NCI-H1417 (cell line): ENCODE results near the gene NTN3.

Experiments used
- DNase-seq, 3 experiments: peaks; one replicate each; lab custom pipeline; 2025; lab: John Stamatoyannopoulos, UW

NTN3 gene

DNA sequence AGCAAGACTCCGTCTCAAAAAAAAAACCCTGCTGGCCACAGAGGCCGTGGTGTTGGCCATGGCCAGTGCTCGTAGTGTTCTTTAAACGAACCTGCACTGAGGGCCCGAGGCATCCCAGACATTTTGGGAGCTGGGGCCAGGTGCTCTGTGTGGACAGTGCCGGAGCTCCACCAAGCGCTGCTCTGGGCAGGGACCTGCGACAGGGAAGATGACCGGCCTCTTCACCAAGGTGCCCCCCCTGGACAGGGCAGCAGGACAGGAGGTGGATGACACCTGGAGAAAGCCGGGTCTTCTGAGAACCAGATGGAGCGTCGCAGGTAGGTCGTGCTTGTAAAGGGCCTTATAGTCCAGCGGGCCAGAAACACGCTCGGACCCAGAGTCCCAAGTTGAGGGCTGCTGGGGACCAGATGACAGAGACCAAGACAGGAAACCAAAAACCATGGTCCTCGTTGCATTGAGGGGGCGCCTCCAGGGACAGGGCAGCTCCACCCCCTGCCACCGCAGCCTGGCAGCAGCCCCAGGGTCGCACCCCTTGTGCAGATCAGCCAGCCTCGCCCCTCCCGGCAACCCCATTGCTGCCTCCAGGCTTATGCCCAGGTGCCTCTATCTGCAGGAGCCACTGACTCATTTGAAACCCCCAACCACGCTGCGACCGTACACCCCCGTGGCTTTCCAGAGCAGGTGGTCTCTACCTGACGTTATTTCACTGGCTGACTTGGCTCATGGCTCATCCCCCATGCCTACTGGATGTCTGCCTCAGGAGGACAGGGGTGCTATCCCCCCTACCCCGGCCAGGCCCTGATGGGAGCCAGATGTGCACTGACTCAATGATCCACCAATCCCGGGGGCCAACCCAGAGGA, 4.2 kb upstream of the NTN3 start:
- peak in 1 of 3 experiments; percentile 39 for DNase-seq

DNA sequence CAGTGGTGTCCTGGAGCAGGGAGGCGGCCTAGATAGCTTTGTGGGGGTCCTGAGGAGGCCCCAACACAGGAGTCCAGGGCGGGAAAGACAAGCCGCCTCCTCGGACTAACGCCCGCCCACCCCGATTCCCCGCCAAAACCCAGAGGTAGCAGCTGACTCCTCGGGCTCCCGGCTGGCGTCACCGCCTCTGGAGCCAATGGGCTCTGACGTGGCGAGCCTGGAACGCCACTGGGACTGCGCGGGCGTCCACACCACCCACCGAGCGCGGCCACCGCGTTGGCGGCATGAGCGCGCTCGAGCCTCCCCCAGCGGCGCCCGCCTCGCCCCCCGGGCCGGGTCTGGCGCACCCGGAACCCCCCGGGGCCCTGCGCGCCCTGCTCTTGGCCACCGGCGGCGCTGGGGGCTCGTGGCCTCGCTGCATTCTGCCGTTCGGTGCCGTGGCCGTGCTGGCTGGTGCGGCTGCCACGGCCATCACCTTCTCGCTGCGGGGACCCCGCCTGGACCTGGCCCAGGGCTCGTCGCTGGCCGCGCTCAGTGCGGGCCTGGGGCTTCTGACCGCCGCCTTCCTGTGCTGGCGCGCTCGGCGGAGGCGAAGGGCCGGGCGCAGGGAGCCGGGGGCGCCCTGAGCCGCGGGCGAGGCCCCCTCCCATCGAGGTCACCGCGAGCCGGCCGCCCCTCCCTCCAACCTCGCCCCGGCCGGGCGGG, 3.4 kb upstream of the NTN3 start:
- peak; percentile 91 to 96 (median 95) for DNase-seq

DNA sequence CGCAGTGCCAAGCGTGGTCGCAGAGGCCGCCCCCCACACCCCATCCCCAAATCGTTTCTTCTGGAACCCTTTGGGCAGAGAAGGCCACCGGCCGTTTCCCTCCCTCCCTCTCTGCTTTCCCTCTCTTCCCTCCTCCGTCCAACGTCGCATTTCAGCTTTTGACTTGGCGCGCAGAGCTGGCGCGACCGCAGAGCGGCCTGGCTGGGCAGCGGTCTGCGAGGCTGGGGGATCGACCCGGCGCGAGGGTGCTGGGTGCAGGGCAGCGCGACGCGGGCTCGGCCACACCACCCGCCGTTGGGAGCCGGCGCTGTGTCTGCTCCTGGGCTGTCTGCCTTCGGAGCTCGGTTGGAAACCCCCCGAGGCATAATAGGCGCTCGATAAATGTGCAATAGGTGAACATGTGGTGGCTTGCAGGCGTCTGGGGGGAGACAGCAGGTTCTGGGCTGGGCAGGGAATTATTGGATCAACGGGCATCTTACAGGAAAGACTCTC, 2.8 kb upstream of the NTN3 start:
- peak; percentile 91 to 97 (median 95) for DNase-seq

DNA sequence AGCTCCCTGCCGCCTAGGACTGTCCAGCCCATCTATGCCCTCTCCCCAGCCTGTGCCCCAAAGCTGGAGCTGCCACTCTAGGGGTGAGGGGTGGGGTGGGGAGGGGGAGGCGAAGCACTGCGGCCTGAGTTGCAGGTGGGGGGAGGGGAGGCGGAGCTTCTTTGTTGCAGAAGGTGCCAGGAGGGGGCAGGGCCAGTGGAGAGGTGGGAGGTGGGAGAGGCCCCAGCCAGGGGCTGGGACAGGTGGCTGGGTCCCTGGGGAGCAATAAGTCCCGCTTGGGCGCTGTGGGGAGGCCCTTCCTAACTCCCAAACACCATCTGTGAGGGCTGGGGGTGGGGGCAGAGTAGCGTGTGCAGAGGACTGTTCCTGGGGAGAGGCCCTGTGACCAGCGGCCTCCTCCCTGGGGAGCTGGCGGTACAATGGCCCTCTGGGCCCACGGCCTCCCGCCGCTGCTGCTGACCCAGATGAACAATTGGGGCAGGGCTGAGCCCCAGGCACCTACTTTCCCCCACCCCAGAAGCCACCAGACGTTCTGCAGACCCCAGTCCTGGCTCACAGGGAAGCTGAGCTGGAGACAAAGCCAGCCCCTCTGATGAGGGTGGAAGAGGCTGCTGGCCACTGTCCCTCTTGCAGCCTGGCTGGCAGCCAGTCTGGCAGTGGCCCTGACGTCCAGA, 2.2 kb upstream of the NTN3 start:
- DNase-seq = peak; percentile 95 to 97 (median 97)

DNA sequence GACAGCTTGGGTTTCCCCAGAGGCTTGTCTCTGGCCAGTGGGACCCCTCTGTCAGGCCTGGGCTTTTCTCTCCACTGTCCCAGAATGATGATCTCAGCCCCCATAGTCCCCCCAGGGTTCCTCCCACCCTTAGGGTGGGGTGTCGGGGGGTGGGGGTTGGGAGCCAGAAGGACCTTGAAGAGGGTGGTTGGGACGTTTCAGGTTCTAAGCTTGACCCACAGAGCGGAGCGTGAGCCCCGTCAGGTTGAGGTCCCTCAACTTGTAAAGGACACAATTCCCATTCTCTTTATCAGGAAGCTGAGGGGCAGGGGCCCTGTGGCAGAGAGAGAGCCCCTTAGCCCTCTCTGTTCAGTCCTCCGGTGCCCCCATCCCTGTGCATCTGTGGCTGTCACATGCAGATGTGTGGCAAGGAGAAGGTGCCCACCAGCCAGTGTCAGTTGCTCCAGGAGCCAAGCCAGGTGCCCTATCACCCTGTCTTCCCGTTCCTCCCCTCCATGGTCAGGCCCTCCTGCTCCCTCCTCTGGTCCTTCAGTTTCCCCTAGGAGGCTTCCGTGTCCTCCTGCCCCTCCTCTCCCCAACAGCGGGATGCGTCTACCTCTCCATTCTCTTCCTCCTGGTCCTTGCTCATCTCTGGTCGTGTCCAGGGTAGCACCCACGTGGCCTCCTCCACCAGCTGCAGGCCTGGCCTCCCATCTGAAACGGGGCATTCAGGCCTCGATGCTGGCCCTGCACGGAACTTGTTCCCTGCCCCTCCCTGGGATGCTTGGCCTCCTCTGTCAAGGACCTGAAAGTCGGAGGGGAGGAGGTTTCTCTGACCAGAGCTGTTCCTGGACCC, 1.5 kb upstream of the NTN3 start:
- DNase-seq = peak in 2 of 3 experiments; percentile 54 to 60

DNA sequence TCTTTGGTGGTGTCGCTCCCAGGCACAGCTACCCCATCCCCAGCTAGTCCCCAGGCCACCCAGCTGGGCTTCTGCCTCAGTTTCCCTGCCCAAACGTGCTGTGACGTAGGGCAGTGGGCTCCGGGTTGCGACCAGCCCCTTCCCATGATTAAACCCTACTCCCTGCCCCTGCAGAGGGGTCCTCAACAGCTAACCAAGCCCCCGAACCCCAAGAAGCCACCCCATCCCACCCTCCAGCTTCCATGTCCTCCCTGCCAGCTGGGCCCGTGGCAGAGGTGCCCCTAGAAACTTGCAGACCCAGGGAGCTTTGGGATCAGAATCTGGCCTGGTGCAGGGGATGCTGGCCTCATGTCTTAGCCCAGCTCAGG, 879 bp upstream of the NTN3 start:
- no peak for DNase-seq

DNA sequence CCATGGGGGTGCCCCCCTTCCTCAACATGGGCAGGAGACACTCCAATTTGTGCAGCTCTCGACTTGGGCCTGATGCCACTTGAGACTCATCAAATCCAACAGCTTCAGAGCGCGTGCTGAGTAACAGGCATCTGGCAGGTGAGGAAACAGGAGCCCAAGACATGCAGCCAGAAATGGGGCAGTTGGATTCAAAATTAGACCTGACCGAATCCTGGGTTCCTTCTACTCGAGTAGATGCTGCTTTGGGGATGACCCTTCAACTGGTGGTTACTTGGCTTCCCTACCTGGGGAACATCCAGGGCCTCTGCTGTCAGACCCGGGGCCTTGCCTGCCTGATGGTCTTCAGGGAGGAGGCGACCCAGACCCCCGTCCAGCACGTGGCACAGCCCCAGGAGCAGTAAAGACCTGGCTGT, 488 bp upstream of the NTN3 start:
- peak; percentile 59 to 97 (median 79) for DNase-seq

DNA sequence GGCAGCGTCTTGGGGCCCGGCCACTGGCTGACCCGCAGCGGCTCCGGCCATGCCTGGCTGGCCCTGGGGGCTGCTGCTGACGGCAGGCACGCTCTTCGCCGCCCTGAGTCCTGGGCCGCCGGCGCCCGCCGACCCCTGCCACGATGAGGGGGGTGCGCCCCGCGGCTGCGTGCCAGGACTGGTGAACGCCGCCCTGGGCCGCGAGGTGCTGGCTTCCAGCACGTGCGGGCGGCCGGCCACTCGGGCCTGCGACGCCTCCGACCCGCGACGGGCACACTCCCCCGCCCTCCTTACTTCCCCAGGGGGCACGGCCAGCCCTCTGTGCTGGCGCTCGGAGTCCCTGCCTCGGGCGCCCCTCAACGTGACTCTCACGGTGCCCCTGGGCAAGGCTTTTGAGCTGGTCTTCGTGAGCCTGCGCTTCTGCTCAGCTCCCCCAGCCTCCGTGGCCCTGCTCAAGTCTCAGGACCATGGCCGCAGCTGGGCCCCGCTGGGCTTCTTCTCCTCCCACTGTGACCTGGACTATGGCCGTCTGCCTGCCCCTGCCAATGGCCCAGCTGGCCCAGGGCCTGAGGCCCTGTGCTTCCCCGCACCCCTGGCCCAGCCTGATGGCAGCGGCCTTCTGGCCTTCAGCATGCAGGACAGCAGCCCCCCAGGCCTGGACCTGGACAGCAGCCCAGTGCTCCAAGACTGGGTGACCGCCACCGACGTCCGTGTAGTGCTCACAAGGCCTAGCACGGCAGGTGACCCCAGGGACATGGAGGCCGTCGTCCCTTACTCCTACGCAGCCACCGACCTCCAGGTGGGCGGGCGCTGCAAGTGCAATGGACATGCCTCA, 773 bp downstream of the NTN3 start:
- peak in 2 of 3 experiments; percentile 64 to 66 for DNase-seq

DNA sequence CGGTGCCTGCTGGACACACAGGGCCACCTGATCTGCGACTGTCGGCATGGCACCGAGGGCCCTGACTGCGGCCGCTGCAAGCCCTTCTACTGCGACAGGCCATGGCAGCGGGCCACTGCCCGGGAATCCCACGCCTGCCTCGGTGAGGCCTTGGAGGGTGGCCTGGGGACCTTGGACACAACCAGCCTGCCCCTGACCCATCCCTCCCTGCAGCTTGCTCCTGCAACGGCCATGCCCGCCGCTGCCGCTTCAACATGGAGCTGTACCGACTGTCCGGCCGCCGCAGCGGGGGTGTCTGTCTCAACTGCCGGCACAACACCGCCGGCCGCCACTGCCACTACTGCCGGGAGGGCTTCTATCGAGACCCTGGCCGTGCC, 1.4 kb downstream of the NTN3 start:
- DNase-seq = no peak

DNA sequence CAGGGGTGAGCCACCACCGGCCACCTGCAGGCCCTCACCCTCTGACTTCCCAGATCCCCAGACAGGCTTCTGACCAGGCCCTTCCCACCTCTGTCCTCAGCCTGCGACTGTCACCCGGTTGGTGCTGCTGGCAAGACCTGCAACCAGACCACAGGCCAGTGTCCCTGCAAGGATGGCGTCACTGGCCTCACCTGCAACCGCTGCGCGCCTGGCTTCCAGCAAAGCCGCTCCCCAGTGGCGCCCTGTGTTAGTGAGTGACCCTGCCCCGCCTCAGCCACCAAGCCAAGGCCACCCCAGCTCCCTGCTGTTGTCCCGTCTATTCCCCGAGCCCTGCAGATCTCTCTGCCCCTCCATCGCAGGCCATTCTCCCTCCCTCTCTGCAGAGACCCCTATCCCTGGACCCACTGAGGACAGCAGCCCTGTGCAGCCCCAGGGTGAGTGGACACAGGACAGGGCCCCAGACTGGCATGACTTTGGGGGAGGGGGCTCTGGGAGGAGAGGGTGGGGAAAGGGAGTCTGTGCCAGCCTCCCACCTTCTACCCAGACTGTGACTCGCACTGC, 1.9 kb downstream of the NTN3 start:
- no peak for DNase-seq

DNA sequence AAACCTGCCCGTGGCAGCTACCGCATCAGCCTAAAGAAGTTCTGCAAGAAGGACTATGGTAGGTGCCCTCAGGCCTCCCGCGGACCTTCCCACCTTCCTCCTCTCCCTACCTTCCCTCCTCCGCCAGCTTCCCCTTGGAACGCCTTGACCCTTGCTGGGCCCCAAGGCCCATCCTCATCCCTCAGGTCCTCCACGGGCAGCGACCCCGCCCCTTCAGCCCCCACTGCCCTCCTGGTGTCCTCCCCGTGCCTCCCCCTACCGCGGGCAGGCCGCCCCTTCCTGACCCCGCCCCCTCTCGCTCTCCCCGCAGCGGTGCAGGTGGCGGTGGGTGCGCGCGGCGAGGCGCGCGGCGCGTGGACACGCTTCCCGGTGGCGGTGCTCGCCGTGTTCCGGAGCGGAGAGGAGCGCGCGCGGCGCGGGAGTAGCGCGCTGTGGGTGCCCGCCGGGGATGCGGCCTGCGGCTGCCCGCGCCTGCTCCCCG, 2.4 kb downstream of the NTN3 start:
- peak; percentile 53 to 56 (median 54) for DNase-seq

DNA sequence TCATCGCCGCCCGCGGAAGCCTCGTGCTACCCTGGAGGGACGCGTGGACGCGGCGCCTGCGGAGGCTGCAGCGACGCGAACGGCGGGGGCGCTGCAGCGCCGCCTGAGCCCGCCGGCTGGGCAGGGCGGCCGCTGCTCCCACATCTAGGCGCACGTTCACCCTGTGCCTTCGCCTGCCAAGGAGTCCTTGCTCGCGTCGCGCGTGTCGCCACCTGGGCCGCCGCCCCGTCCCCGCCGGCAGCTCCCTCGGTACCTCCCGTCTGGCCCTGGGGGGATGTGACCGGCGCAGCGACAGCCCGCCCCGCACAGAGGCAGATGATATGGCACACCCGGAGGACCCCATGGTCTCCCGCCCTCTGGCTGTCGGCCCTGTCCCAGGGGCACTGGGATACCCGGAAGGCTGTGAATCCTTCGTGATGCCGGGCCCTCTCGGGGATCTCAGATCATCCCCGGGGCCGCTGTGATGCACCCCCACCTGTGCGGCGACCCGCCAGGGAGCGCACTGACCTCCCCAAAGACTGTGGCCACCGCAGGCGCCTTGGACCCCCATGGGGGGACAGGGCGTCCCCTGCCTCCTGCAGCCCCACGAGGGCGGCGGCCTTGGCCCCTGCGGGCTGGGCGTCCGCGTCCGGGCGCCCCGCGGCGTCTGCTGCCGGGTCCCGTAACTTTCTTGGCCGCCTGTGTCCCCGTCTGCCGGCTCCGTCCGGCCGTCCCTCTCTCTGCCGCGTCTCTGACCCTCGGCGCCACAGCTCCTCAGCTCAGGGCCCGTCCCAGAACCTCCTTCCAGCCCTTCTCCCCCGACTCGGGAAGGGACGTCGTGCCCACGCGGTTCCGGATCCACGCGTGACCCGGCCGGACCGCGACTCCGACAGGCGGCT, 3.1 kb downstream of the NTN3 start:
- peak; percentile 57 to 77 (median 69) for DNase-seq

DNA sequence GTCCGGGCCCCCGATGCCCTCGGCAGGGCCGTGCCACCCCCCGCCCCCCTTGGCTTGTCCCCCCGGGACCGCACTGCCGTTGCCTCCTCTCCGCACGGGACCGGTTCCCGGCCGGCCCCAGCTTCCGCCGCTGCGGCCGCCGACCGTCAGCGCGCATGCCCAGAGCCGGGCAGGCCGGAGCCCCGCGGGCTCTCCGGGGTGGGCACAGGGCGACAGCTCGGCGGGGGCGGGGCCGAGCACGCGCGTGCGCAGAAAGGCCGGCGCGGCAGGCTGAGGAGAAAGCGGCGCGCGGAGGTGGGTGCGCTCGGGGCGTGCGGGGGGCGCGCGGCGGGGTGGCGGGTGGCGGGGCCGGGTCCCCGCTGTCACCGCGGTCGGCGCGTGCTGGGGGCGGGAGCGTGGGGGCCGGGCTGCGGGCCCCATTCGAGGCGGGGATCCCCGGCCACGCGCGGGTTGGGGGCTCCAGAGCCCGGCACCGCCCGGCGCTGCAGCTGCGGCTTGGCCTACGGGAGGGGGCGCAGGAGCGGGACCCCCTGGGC, 3.8 kb downstream of the NTN3 start, which contains the start of gene TBC1D24:
TBC1D24 (plus strand) TSS at position 251 of the 536 bp plus-strand sequence. CDS start 21,022 bp downstream, outside the sequence.
- peak; percentile 83 to 96 (median 87) for DNase-seq

DNA sequence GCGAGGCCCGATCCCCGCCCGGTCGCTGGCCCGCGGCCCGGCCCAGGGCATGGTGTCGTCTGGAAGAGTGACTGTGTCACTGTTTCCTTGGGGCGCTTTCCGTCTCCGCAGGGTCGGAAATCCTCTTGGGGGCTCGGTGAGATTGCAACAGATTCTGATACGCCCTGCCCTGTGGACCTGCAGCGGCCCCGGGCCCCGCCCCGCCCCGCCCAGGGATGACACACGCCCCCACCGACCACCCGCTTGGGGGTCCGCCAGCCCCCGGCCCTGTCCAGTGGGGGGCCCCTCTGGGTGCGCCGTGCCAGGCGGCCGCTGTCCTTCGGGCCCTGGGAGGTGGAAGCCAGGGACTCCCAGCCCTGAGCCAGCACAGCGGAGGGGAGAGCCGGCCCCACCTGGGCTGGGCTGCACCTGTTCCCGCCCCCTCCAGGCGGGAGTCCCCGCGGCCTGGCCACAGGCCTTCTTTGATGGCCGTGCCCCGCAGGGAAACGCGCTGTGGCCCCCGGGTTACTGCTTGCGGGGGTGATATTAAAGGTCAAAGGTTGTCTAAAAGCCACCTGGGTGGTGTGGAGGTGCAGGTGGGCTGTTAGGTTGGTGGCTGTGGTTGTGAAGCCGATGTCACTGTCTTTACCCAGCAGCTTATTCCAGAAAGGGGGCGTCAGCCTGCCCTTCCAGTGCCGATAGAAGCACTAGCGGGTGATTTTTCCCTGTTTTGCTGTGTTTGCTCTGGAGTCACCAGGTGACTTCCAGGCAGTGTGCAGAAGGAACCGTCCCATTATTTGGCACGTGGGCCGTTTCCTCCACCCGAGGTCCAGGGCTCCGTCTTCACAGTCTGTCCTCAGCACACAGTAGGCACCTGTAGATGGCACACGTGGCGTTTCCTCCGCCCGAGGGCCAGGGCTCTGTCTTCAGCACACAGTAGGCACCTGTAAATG, 4.6 kb downstream of the NTN3 start:
- DNase-seq = peak; percentile 56 to 64 (median 58)

DNA sequence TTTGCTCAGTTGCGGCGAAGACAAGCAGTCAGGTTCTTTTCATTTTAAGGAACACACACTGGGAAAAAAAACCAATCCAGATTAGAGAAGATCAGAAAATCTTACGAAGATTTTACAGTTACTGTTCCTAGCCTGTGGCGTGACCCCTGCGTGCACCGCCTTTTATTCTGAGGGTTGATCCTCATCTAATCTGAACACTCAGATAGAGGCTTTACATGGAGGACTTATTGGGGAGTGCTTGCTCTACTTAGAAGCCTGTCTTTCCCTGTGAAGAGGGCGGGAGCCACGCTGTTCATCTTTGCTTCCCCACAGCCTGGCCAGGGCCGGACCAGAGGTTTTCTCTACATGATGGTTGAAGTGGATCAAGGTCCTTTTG, 5.2 kb downstream of the NTN3 start:
- no peak for DNase-seq

DNA sequence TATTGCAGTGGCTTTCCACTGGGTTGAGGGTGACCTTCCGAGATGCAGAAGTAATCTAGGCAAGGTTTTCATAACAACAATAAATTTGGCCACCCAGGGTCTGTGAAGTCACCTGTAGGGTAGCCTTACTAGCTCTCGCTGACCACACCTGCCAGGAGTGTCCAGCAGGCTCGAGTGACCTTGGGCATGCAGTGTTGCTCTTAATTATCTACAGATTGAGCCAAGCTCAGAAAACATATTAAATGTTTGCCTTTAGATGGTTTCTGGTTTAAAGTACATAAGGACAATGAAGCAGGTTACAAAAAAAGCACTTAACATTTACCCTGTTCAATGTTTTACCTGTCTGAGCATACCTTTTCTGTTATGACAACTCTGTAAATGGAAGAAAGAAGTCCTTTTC, 5.6 kb downstream of the NTN3 start:
- no peak for DNase-seq

DNA sequence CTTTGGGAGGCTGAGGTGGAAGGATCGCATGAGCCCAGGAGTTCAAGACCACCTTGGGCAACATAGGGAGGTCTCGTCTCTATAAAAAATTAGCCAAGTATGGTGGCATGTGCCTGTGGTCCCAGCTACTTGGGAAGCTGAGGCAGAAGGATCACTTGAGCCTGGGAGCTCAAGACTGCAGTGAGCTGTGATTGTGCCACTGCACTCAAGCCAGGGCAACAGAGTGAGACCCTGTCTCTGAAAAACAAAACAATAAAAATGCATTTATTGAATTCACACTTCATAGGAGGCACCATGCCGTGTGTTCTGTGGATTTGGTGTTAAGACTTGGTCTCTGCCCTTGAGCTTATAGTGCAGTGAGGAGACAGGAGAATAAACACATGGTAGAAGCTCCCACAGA, 6.2 kb downstream of the NTN3 start:
- DNase-seq = no peak

DNA sequence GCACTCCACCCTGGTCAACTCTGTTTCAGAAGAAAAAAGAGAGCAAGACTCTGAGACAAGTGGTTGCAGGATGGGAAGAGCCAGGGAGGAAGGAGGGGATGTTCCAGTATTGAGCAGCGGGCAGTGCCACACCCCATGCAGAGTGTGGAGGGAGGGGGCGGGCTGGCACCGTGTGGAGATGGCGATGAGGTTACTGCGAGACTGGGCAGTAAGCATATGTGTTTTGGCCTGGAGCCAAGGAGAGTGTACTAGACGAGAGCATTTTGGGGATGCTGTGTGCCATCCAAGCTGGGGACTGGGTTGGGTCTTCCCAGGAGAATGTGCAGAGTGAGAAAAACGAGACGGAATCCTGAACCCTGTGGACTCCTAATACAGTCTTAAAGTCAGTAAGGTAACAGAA, 7.2 kb downstream of the NTN3 start:
- DNase-seq = peak in 2 of 3 experiments; percentile 50 to 55
